H1 (cell line): ENCODE results near the gene LRP8. TPM values are rescaled to one million over a fixed set of nuclear protein-coding genes. Genes with fewer than 3 reads are reported as not detected.

Experiments used
- ATF2 ChIP-seq: IDR thresholded peaks from 2 replicates; pipeline ENCODE4 v1.6.1; 2012; ENCODE audit warnings: low read length, inconsistent platforms
- ATF3 ChIP-seq: IDR thresholded peaks from 2 replicates; pipeline ENCODE4 v1.6.1; 2011; ENCODE audit warnings: low read depth, mild to moderate bottlenecking, low read length; ENCODE audit not compliant: insufficient read depth
- CBX8 ChIP-seq: fragments of 300-800, 300-1000 bp; sonication (generic); IDR thresholded peaks from 2 replicates; pipeline ENCODE4 v1.7.1; 2016; ENCODE audit warnings: low read depth, low read length, borderline replicate concordance
- CHD2 ChIP-seq: IDR thresholded peaks from 2 replicates; pipeline ENCODE4 v1.6.1; 2012; ENCODE audit warnings: low read length, improper control_type of control experiment
- EGR1 ChIP-seq: IDR thresholded peaks from 2 replicates; pipeline ENCODE4 v1.6.1; 2011; ENCODE audit warnings: low read depth, low read length, borderline replicate concordance
- GABPA ChIP-seq: IDR thresholded peaks from 2 replicates; pipeline ENCODE4 v1.6.1; 2011; ENCODE audit warnings: mild to moderate bottlenecking, low read length, moderate library complexity, borderline replicate concordance; ENCODE audit not compliant: insufficient read depth
- GTF2F1 ChIP-seq: IDR thresholded peaks from 2 replicates; pipeline ENCODE4 v1.6.1; 2012; ENCODE audit warnings: low read depth, low read length, improper control_type of control experiment, borderline replicate concordance
- HDAC6 ChIP-seq: IDR thresholded peaks from one replicate; pipeline ENCODE4 v1.7.1; 2012; ENCODE audit warnings: low read depth, mild to moderate bottlenecking, inconsistent platforms, low read length, moderate library complexity
- JUN ChIP-seq: IDR thresholded peaks from 2 replicates; pipeline ENCODE4 v1.6.1; 2011; ENCODE audit warnings: low read depth, mild to moderate bottlenecking, improper control_type of control experiment, low read length
- KDM1A ChIP-seq: fragments of 200-600, 300-600 bp; sonication (generic); IDR thresholded peaks from 2 replicates; pipeline ENCODE4 v1.7.1; 2016; ENCODE audit warnings: mild to moderate bottlenecking, low read length, borderline replicate concordance
- KDM4A ChIP-seq: IDR thresholded peaks from one replicate; pipeline ENCODE4 v1.7.1; 2012; ENCODE audit warnings: low read depth, mild to moderate bottlenecking, moderate library complexity, low read length, inconsistent platforms; ENCODE audit not compliant: severe bottlenecking
- KDM5A ChIP-seq: fragments of 200-600 bp; IDR thresholded peaks from 2 replicates; pipeline ENCODE4 v1.7.1; 2012; ENCODE audit warnings: mild to moderate bottlenecking, low read length, inconsistent platforms, mixed read lengths
- MAX ChIP-seq: IDR thresholded peaks from 2 replicates; pipeline ENCODE4 v1.6.1; 2012; ENCODE audit warnings: inconsistent platforms
- POLR2A ChIP-seq, 2 experiments: IDR thresholded peaks; 1 replicate in 1 of 2; 2 replicates in 1 of 2; pipeline ENCODE4 v1.6.1; 2011; ENCODE audit warnings: low read depth in 2 of 2, low read length in 2 of 2, mild to moderate bottlenecking in 2 of 2; ENCODE audit errors: control extremely low read depth in 1 of 2
- POLR2AphosphoS5 ChIP-seq: IDR thresholded peaks from 2 replicates; pipeline ENCODE4 v1.6.1; 2011; ENCODE audit warnings: low read depth, low read length
- POU5F1 ChIP-seq: IDR thresholded peaks from 2 replicates; pipeline ENCODE4 v1.6.1; 2011; ENCODE audit warnings: low read depth, mild to moderate bottlenecking, low read length, moderate library complexity
- SIN3A ChIP-seq, 2 experiments: IDR thresholded peaks in 1 of 2; conservative IDR thresholded peaks in 1 of 2; 2 replicates each; pipeline ENCODE4 v1.6.1; 2011 to 2012; ENCODE audit warnings: low read length in 2 of 2, improper control_type of control experiment in 1 of 2, low read depth in 1 of 2, mild to moderate bottlenecking in 1 of 2
- SIX5 ChIP-seq: IDR thresholded peaks from 2 replicates; pipeline ENCODE4 v1.6.1; 2011; ENCODE audit warnings: mild to moderate bottlenecking, low read depth, low read length
- SP2 ChIP-seq: IDR thresholded peaks from 2 replicates; pipeline ENCODE4 v1.6.1; 2012; ENCODE audit warnings: mild to moderate bottlenecking, low read length, inconsistent platforms
- TAF7 ChIP-seq: optimal IDR thresholded peaks from 2 replicates; pipeline ENCODE3; 2011; ENCODE audit warnings: low read depth, mild to moderate bottlenecking, inconsistent platforms, low read length, moderate library complexity, borderline replicate concordance
- TEAD4 ChIP-seq: IDR thresholded peaks from 2 replicates; pipeline ENCODE4 v1.6.1; 2012; ENCODE audit warnings: low read depth, low read length, inconsistent platforms, mixed read lengths
- YY1 ChIP-seq: IDR thresholded peaks from 2 replicates; pipeline ENCODE4 v1.6.1; 2011; ENCODE audit warnings: low read depth, mild to moderate bottlenecking, low read length
- ZNF274 ChIP-seq: IDR thresholded peaks from 2 replicates; pipeline ENCODE4 v1.7.0; 2012; ENCODE audit warnings: low read length, borderline replicate concordance; ENCODE audit errors: extremely low read depth
- polyA plus RNA-seq, 7 experiments: library from polyadenylated mRNA; depleted of rRNA in 3 of 7; stranded (reverse) in 5 of 7; unstranded in 2 of 7; fragments of >200 nt in 5 of 7; fragments of 200-250 nt in 2 of 7; gene quantifications; 1 replicate in 5 of 7; 2 replicates in 1 of 7; 4 replicates in 1 of 7; pipeline versions ENCODE4 v1.2.1 to v1.2.3, GENCODE V29; 2011 to 2013; ENCODE audit warnings: missing spikeins in 2 of 7, mixed read lengths in 2 of 7
- total RNA-seq: library from RNA; stranded (reverse); fragmentation: NEBNext Ultra II Directional; extraction: Animal tissue kit (Norgen Biotek cat#: 25700); gene quantifications from 2 replicates; pipeline ENCODE4 v1.2.1, GENCODE V29; 2021

LRP8 gene
- total and polyA plus RNA-seq, 2 of the 8 experiments (the other 6 are each of a cell fraction or from before 2014, with no cell fraction given), result 63.2 to 66.4 TPM

- TF ChIP-seq SIN3A (conservative IDR thresholded peaks at IDR 0.05 in 1 of 2, IDR thresholded peaks at IDR 0.05 in 1 of 2; ENCODE audit: low read depth in 1 of 2, low read length in 2 of 2) (0 out of 4 replicates have a peak, but pooled peaks of 1 of the 2 experiments have one; percentile 31), KDM4A (peak; percentile 74), YY1 (0 out of 2 replicates have a peak, but pooled peaks have one; percentile 21), TAF7 (peak; percentile 29), POU5F1 (no peak), ATF2 (no peak), POLR2A (IDR thresholded peaks at IDR 0.05; ENCODE audit: control extremely low read depth in 1 of 2, low read depth in 2 of 2, low read length in 2 of 2) (no peak), CHD2 (no peak), GTF2F1 (no peak), HDAC6 (no peak), JUN (no peak), KDM1A (no peak), MAX (no peak), SP2 (no peak), POLR2AphosphoS5 (no peak), GABPA (no peak), TEAD4 (no peak), ZNF274 (no peak), KDM5A (no peak), SIX5 (no peak), CBX8 (no peak), EGR1 (peak; percentile 18; the same call in 1 of the 2 replicates), ATF3 (no peak)
Measured at GRCh38 chr1:53327182-53327913, 522 bp downstream of the LRP8 start (continued).
